GM12892 (cell line): ENCODE results near the gene SMG9.

ENCODE experiments used
- POLR2AphosphoS5 ChIP-seq: IDR thresholded peaks from 2 replicates; pipeline ENCODE4 v1.6.1; 2011; ENCODE audit warnings: low read depth, low read length, control low read depth
- TAF1 ChIP-seq: IDR thresholded peaks from 2 replicates; pipeline ENCODE4 v1.6.1; 2011; ENCODE audit warnings: low read depth, mild to moderate bottlenecking, control low read depth, low read length, borderline replicate concordance

- TF ChIP-seq POLR2AphosphoS5 (no peak), TAF1 (no peak)
These were observed 4.9 kb downstream of the SMG9 start for GRCh38 chr19:43749898-43750297.
